ENCODE measurements around the gene KRT33A.

KRT33A gene

DNA sequence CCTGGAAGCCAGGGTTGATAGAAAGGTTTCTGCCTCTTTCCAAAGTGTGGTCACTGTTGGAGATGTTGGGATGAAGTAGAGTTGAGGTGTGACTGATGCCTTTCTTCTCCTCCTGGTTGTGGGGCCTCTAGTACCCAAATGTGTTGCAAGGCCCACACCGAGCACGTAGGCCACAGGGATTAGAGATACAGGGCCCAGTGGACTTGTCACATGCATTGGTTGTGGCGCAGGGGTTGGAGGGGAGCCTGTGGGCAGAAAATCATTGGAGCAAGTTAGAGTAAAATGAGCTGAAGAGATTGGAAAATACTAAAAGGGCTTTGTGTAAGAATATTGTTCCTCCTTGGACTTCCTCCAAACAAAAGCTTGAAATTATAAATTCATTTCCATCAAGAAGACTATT lies 4.6 kb downstream of the KRT33A start:
- H3K4me3 ChIP-seq (replicated peaks in 1 of 2; ENCODE audit: low read depth in 2 of 2, low read length in 2 of 2), result no peak overlapping the region
- no peak for DNase-seq (ENCODE audit: low read depth in 2 of 2)
- TF ChIP-seq, protein P1, sequence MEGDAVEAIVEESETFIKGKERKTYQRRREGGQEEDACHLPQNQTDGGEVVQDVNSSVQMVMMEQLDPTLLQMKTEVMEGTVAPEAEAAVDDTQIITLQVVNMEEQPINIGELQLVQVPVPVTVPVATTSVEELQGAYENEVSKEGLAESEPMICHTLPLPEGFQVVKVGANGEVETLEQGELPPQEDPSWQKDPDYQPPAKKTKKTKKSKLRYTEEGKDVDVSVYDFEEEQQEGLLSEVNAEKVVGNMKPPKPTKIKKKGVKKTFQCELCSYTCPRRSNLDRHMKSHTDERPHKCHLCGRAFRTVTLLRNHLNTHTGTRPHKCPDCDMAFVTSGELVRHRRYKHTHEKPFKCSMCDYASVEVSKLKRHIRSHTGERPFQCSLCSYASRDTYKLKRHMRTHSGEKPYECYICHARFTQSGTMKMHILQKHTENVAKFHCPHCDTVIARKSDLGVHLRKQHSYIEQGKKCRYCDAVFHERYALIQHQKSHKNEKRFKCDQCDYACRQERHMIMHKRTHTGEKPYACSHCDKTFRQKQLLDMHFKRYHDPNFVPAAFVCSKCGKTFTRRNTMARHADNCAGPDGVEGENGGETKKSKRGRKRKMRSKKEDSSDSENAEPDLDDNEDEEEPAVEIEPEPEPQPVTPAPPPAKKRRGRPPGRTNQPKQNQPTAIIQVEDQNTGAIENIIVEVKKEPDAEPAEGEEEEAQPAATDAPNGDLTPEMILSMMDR (IDR thresholded peaks at IDR 0.05; ENCODE audit: low read depth, low read length), result no peak

DNA sequence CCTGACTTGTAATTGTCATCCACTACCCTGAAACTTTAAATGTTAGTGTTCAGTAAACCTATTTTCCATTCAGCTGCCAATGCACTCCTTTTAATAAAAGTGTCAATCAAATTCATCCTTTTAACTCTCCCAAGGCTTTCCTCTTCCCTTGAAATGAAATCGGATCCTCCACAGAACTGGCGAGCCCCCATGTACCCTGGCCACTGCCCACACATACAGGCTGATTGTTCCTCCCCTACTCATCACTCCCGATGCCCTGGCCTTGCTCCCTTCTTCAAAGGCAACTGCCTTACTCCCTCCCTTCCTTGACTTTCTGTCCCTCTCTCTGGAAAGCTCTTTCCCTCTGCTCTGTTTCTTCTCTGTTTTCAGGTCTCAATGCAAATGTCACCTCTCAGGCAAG lies 7.6 kb downstream of the KRT33A start:
- H3K4me3 ChIP-seq (replicated peaks in 1 of 2; ENCODE audit: low read depth in 2 of 2, low read length in 2 of 2), result no peak overlapping the region
- DNase-seq (ENCODE audit: low read depth in 2 of 2), result no peak
- TF ChIP-seq, protein P1 (IDR thresholded peaks at IDR 0.05; ENCODE audit: low read depth, low read length), result no peak

DNA sequence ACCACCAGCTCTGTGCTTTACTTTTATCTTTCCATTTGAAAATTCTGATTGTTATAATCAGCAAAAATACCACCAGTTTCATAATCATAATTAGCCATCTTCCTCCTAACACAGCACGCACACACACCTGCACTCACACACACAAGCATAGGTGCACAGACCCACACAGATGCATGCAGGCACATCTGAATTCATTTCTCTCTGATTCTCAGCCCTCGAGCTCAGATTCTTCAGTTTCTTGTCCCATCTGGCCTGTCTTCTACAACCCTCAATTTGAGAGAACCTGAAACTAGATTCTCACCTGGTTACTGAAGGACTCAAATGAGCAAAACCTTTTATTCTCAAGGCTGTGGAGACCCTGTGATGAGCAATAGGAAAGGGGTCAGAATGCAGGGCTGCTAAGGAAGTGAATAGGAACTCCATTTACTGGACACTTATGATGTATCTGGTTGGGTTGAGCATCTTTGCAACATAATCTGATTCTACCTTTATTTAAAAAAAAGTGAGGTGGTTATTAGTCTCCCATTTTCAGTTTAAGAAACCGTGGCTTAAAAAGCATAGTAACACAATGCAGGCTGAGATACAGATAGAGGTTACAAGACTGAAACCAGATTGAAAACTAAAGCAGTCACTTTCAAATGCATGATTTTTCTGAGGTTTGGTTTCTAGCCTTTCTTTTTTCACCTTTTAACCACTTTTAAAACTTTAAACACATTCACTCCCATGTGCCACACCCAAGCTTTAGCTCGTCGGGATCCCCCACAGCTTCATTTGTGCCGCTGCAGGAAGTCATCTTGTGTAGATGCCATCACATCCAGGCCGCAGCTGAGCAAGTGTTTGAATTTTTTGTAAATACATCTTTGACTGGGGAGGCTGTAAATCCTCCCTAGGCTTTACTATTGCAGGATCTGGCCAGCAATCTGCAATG lies 9.4 kb downstream of the KRT33A start:
- DNase-seq (ENCODE audit: low read depth in 2 of 2), result no peak
- TF ChIP-seq, protein P1 (IDR thresholded peaks at IDR 0.05; ENCODE audit: low read depth, low read length), result no peak
- no peak overlapping the region for H3K4me3 ChIP-seq (replicated peaks in 1 of 2; ENCODE audit: low read depth in 2 of 2, low read length in 2 of 2)

DNA sequence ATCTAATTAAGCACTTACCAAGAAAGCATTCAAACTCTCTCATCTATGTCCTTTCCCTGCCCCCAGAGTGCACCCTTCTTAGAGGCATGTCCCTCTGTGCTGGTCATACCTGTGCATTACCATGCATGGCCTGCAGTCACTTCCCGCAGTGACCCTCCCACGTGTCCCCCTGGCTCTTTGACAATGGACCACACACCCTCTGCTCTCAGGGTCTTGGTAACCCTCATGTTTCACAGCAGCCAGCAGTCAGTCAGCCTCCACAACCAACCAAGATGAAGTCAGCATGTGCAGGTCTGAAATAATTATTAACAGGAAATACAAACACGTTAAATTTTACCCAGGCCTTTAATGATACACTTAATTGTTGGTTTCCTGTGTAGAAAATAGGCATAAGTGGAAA lies 10.1 kb downstream of the KRT33A start:
- TF ChIP-seq, protein P1 (IDR thresholded peaks at IDR 0.05; ENCODE audit: low read depth, low read length), result no peak
- no peak for DNase-seq (ENCODE audit: low read depth in 2 of 2)
- H3K4me3 ChIP-seq (replicated peaks in 1 of 2; ENCODE audit: low read depth in 2 of 2, low read length in 2 of 2), result no peak overlapping the region

DNA sequence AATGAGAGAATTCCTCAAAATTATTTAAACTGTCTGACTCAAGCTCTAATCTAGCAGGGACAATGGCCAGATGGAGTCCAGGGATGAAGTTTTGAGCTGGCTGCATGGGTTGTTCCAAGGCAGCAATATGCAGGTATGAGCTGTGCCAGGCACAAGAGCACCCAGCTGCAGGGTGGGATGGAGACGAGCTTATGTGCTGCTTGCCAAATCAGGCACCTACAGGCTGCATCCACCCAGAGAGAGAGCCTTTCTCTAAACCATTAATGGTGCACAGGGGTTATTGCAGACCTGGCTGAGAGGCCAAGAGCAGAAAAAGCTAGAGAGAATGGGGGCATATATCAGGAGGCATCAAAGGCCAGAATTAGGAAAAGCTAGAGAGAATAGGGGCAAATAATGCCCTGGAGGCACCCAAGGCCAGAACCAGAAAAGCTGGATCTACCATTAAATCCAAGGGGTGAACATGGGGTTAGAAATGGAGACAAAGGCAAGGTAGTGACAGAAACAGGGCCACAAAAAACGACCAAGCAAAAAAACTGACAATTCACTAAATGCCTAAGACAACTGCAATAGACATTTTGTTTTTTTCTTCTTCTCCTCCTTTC lies 11.0 kb downstream of the KRT33A start:
- no peak overlapping the region for H3K4me3 ChIP-seq (replicated peaks in 1 of 2; ENCODE audit: low read depth in 2 of 2, low read length in 2 of 2)
- no peak for DNase-seq (ENCODE audit: low read depth in 2 of 2)
- TF ChIP-seq, protein P1 (IDR thresholded peaks at IDR 0.05; ENCODE audit: low read depth, low read length), result no peak

DNA sequence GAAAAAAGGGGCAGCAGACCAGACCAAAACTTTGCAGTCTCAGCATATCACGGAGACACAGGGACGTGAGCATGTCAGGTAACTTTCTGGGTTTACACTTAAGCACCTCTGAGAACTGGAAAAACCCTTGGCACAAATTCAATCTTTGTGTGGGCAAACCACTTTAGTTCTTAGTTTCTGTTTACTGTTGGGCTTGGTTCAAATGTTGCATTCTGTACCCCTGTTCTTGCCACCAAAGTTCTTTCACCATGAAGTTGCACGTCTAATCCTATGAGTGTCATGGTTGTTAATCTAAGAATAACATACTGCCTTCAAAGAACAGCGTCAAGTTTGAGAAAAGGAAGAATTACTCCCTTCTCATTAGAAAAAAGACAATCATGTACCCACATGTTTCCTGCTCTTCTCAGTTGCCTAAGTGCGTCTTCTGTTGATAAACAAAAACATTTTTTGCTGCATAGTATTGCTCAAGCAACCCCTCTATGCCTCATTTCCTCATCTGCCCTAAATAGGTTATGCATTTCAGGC lies 11.6 kb downstream of the KRT33A start:
- no peak overlapping the region for H3K4me3 ChIP-seq (replicated peaks in 1 of 2; ENCODE audit: low read depth in 2 of 2, low read length in 2 of 2)
- TF ChIP-seq, protein P1 (IDR thresholded peaks at IDR 0.05; ENCODE audit: low read depth, low read length), result no peak
- peak; percentile 12 to 14 for DNase-seq (ENCODE audit: low read depth in 2 of 2)

All from cardiac fibroblast (primary cell).